Hepatocyte (in vitro differentiated cells): Measurements from ENCODE around the gene INF2. TPM values are rescaled to one million over a fixed set of nuclear protein-coding genes. Genes with fewer than 3 reads are reported as not detected.

Experiments used
- DNase-seq: peaks from one replicate; pipeline ENCODE4 v3.0.0-alpha.2; 2016; ENCODE audit warnings: low spot score
- H2AFZ ChIP-seq: fragments of 200-600 bp; sonication (generic); 2 replicates; pipeline ENCODE4 v1.6.0; 2016; ENCODE audit warnings: antibody characterized with exemption, mild to moderate bottlenecking
- H3K27ac ChIP-seq: fragments of 200-600 bp; sonication (generic); 2 replicates; pipeline ENCODE4 v1.5.1; 2016; ENCODE audit warnings: mild to moderate bottlenecking
- H3K27me3 ChIP-seq: fragments of 200-600 bp; sonication (generic); 2 replicates; pipeline ENCODE4 v1.6.1; 2016
- H3K36me3 ChIP-seq: fragments of 200-600 bp; sonication (generic); replicated peaks from 2 replicates; pipeline ENCODE4 v1.5.1; 2016; ENCODE audit warnings: low read depth; ENCODE audit not compliant: insufficient read depth
- H3K4me1 ChIP-seq: fragments of 200-600 bp; sonication (generic); 2 replicates; pipeline ENCODE4 v1.5.1; 2016; ENCODE audit warnings: mild to moderate bottlenecking, moderate library complexity; ENCODE audit not compliant: insufficient read depth
- H3K4me2 ChIP-seq: fragments of 200-600 bp; sonication (generic); 2 replicates; pipeline ENCODE4 v1.6.0; 2016
- H3K4me3 ChIP-seq: fragments of 200-600 bp; sonication (generic); 2 replicates; pipeline ENCODE4 v1.5.1; 2016; ENCODE audit warnings: mild to moderate bottlenecking
- H3K79me2 ChIP-seq: fragments of 200-600 bp; sonication (generic); 2 replicates; pipeline ENCODE4 v1.6.0; 2017; ENCODE audit warnings: mild to moderate bottlenecking
- H3K9me2 ChIP-seq: fragments of 200-600 bp; sonication (generic); replicated peaks from 2 replicates; pipeline ENCODE4 v1.6.0; 2017; ENCODE audit warnings: mild to moderate bottlenecking; ENCODE audit not compliant: insufficient read depth
- H3K9me3 ChIP-seq: fragments of 200-600 bp; sonication (generic); 2 replicates; pipeline ENCODE4 v1.5.1; 2016; ENCODE audit warnings: low read depth, mild to moderate bottlenecking
- H4K20me1 ChIP-seq: fragments of 200-600 bp; sonication (generic); 2 replicates; pipeline ENCODE4 v1.6.0; 2016; ENCODE audit warnings: mild to moderate bottlenecking; ENCODE audit not compliant: insufficient read depth, poor library complexity, severe bottlenecking
- EZH2 ChIP-seq: fragments of 200-600 bp; sonication (generic); IDR thresholded peaks from 2 replicates; pipeline ENCODE4 v1.6.1; 2016; ENCODE audit warnings: antibody characterized with exemption, mild to moderate bottlenecking, borderline replicate concordance
- EZH2phosphoT487 ChIP-seq: fragments of 200-600 bp; sonication (generic); IDR thresholded peaks from one replicate; pipeline ENCODE4 v1.6.1; 2018; ENCODE audit warnings: antibody characterized with exemption, mild to moderate bottlenecking, low read depth, moderate library complexity; ENCODE audit not compliant: unreplicated experiment, severe bottlenecking
- WGBS: methylation state at CpG from one replicate; pipeline ENCODE4 v1.1.6; 2016; ENCODE audit warnings: low lambda C conversion rate; ENCODE audit errors: missing lambda C conversion rate; 5-methylcytosine and 5-hydroxymethylcytosine counted together
- polyA plus RNA-seq: library from polyadenylated mRNA; unstranded; fragments of >200 nt; fragmentation: Nextera tagmentation; extraction: Ambion mirVana; gene quantifications from 2 replicates; pipeline ENCODE4 v1.2.1, GENCODE V29; 2016
- total RNA-seq: library from RNA; depleted of rRNA; stranded (reverse); fragments of >200 nt; gene quantifications from 2 replicates; pipeline ENCODE4 v1.2.3, GENCODE V29; 2014
- TF ChIP-seq, protein P1 (sequence below): fragments of 200-600 bp; sonication (generic); IDR thresholded peaks from 2 replicates; pipeline ENCODE4 v1.5.1; 2016; ENCODE audit warnings: antibody characterized with exemption, mild to moderate bottlenecking; ENCODE audit not compliant: poor library complexity

Gene INF2
- total and polyA plus RNA-seq, 2 experiments from 2014 or later, result 23.8 to 31.6 TPM

DNA sequence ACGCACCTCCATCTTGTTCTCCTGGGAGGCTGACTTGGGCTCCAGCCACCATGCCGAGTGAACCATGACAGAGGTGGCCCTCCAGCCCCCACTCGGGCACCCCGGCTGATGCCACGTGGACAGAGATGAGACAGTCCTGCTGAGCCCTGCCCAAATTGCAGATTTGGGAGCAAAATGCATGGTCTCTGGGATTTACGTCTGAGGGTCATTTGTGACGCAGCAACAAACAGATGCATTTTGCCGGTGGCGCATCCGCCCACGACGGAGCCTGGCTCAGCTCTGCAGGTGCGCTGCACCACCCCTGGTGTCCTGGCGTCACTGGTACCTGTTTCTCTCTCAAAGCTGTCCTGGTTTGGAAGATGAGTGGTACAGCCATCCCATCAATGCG, 31.1 kb upstream of the INF2 start:
- no peak for DNase-seq
- Histone ChIP-seq H3K4me2 (no peak overlapping the region), H3K79me2 (no peaks in the 10 kb centered on the region), H4K20me1 (no peaks in the 10 kb centered on the region), H3K9me3 (no peaks in the 10 kb centered on the region), H3K27ac (no peak overlapping the region), H3K9me2 (no peaks in the 10 kb centered on the region), H3K4me3 (no peak overlapping the region), H3K36me3 (no peaks in the 10 kb centered on the region), H3K4me1 (no peaks in the 10 kb centered on the region), H2AFZ (no peak overlapping the region), H3K27me3 (no peaks in the 10 kb centered on the region)
- WGBS, result 94% methylated on average over 15 of the region's 15 CpGs
- TF ChIP-seq EZH2 (no peak), EZH2phosphoT487 (no peak)
- TF ChIP-seq, protein P1, sequence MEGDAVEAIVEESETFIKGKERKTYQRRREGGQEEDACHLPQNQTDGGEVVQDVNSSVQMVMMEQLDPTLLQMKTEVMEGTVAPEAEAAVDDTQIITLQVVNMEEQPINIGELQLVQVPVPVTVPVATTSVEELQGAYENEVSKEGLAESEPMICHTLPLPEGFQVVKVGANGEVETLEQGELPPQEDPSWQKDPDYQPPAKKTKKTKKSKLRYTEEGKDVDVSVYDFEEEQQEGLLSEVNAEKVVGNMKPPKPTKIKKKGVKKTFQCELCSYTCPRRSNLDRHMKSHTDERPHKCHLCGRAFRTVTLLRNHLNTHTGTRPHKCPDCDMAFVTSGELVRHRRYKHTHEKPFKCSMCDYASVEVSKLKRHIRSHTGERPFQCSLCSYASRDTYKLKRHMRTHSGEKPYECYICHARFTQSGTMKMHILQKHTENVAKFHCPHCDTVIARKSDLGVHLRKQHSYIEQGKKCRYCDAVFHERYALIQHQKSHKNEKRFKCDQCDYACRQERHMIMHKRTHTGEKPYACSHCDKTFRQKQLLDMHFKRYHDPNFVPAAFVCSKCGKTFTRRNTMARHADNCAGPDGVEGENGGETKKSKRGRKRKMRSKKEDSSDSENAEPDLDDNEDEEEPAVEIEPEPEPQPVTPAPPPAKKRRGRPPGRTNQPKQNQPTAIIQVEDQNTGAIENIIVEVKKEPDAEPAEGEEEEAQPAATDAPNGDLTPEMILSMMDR, result no peak

- Histone ChIP-seq H3K36me3 (no peaks in the 10 kb centered on the region), H3K4me3 (no peak overlapping the region), H3K27ac (no peak overlapping the region), H2AFZ (no peak overlapping the region), H4K20me1 (no peaks in the 10 kb centered on the region), H3K79me2 (no peaks in the 10 kb centered on the region), H3K27me3 (no peaks in the 10 kb centered on the region), H3K9me3 (no peaks in the 10 kb centered on the region), H3K9me2 (no peaks in the 10 kb centered on the region), H3K4me2 (no peak overlapping the region), H3K4me1 (no peaks in the 10 kb centered on the region)
- no peak for DNase-seq
- TF ChIP-seq EZH2phosphoT487, result no peak
- no peak for TF ChIP-seq EZH2
- TF ChIP-seq, protein P1, result no peak
- WGBS, result 37% methylated on average over 2 of the region's 5 CpGs
Measured at GRCh38 chr14:104659146-104659545, 30.3 kb upstream of the INF2 start.

- H3K4me3 ChIP-seq, result no peak overlapping the region
- no peaks in the 10 kb centered on the region for H4K20me1 ChIP-seq
- H3K4me2 ChIP-seq, result no peak overlapping the region
- H3K36me3 ChIP-seq, result no peaks in the 10 kb centered on the region
- no peak overlapping the region for H2AFZ ChIP-seq
- H3K79me2 ChIP-seq, result no peaks in the 10 kb centered on the region
- no peak for DNase-seq
- H3K4me1 ChIP-seq, result no peaks in the 10 kb centered on the region
- H3K27me3 ChIP-seq, result no peaks in the 10 kb centered on the region
- H3K27ac ChIP-seq, result no peak overlapping the region
- no peak for TF ChIP-seq EZH2
- no peak for TF ChIP-seq EZH2phosphoT487
- TF ChIP-seq, protein P1, result no peak
- H3K9me2 ChIP-seq, result no peaks in the 10 kb centered on the region
- WGBS, result 83% methylated on average over 42 of the region's 43 CpGs
- no peaks in the 10 kb centered on the region for H3K9me3 ChIP-seq
Measured at GRCh38 chr14:104659764-104660523, 29.5 kb upstream of the INF2 start.
